Measurements from ENCODE around the gene BTRC. TPM values are rescaled to one million over a fixed set of nuclear protein-coding genes. Genes with fewer than 3 reads are reported as not detected.
"Not testable (repeated sequence)": the region's sequence is repeated elsewhere in the genome, so short reads cannot be mapped to it uniquely, and the experiment has no call there.

Gene BTRC
- total RNA-seq, 4 donors from 2014 or later, result 11.9 to 19.0 (median 12.2) TPM

GRCh38 chr10:101588879-101589278 lies 234.9 kb downstream of the BTRC start:
- Histone ChIP-seq H3K4me1 (peaks cover 0 to 16% (median 0%) of the 10 kb centered on the region in 4 donors), H3K27ac (no peak overlapping the region), H3K9me3 (no peaks in the 10 kb centered on the region), H3K27me3 (no peaks in the 10 kb centered on the region), H3K36me3 (peaks cover 0 to 5% (median 0%) of the 10 kb centered on the region in 3 donors), H3K4me3 (peak overlapping the region in 2 of 4 donors; percentile 59 to 88)
- no peak for DNase-seq
- no peak for TF ChIP-seq POLR2A (IDR thresholded peaks at IDR 0.05)
- no peak for TF ChIP-seq CTCF (IDR thresholded peaks at IDR 0.05)

- H3K27me3 ChIP-seq, H3K4me3 ChIP-seq, DNase-seq, H3K9me3 ChIP-seq, H3K27ac ChIP-seq, H3K4me1 ChIP-seq, H3K36me3 ChIP-seq: not testable (repeated sequence)
Observed at GRCh38 chr10:101593331-101593730, 239.4 kb downstream of the BTRC start.

- Histone ChIP-seq H3K4me3 (no peak overlapping the region), H3K9me3 (no peaks in the 10 kb centered on the region), H3K27ac (no peak overlapping the region), H3K36me3 (no peaks in the 10 kb centered on the region), H3K4me1 (no peaks in the 10 kb centered on the region), H3K27me3 (no peaks in the 10 kb centered on the region)
- DNase-seq, result no peak
- TF ChIP-seq POLR2A (IDR thresholded peaks at IDR 0.05), result no peak
- TF ChIP-seq CTCF (IDR thresholded peaks at IDR 0.05), result no peak
Observed at GRCh38 chr10:101595591-101596433, 241.8 kb downstream of the BTRC start.

GRCh38 chr10:101597091-101597900 lies 243.3 kb downstream of the BTRC start:
- Histone ChIP-seq H3K4me1 (no peaks in the 10 kb centered on the region), H3K4me3 (no peak overlapping the region), H3K36me3 (no peaks in the 10 kb centered on the region), H3K27me3 (no peaks in the 10 kb centered on the region), H3K9me3 (no peaks in the 10 kb centered on the region), H3K27ac (no peak overlapping the region)
- no peak for TF ChIP-seq CTCF (IDR thresholded peaks at IDR 0.05)
- TF ChIP-seq POLR2A (IDR thresholded peaks at IDR 0.05), result no peak
- no peak for DNase-seq

- DNase-seq, result no peak
- TF ChIP-seq CTCF (IDR thresholded peaks at IDR 0.05) (no peak), POLR2A (IDR thresholded peaks at IDR 0.05) (no peak)
- Histone ChIP-seq H3K9me3 (no peaks in the 10 kb centered on the region), H3K36me3 (peaks cover 0 to 6% (median 0%) of the 10 kb centered on the region in 3 donors), H3K4me1 (no peaks in the 10 kb centered on the region), H3K27me3 (no peaks in the 10 kb centered on the region), H3K4me3 (no peak overlapping the region), H3K27ac (no peak overlapping the region)
Observed at GRCh38 chr10:101601541-101601940, 247.6 kb downstream of the BTRC start.

All from Peyer's patch (tissue), 4 donors.